GM12878 (cell line): ENCODE results near the gene TRIM46. TPM values are rescaled to one million over a fixed set of nuclear protein-coding genes. Genes with fewer than 3 reads are reported as not detected.

Experiments used
- ASH2L ChIP-seq: fragments of 300-600, 200-600 bp; sonication (generic); IDR thresholded peaks from 2 replicates; pipeline ENCODE4 v1.6.1; 2017; ENCODE audit warnings: low read depth, mild to moderate bottlenecking, borderline replicate concordance
- BCL11A ChIP-seq: IDR thresholded peaks from 2 replicates; pipeline ENCODE4 v1.6.1; 2011; ENCODE audit warnings: low read depth, low read length
- BMI1 ChIP-seq: fragments of 450-650 bp; IDR thresholded peaks from 2 replicates; pipeline ENCODE4 v1.6.1; 2016; ENCODE audit warnings: mild to moderate bottlenecking, moderate library complexity, borderline replicate concordance
- CEBPB ChIP-seq, 2 experiments: fragments of 150-350 bp in 1 of 2; IDR thresholded peaks; 2 replicates each; pipeline ENCODE4 v1.6.1; 2012 to 2014; ENCODE audit warnings: low read depth in 2 of 2, low read length in 2 of 2, borderline replicate concordance in 1 of 2, inconsistent platforms in 1 of 2
- EP300 ChIP-seq, 2 experiments: fragments of 150-350 bp in 1 of 2; IDR thresholded peaks; 2 replicates each; pipeline ENCODE4 v1.6.1; 2011 to 2012; ENCODE audit warnings: low read depth in 2 of 2, low read length in 2 of 2, borderline replicate concordance in 1 of 2, improper control_type of control experiment in 1 of 2, inconsistent platforms in 1 of 2; ENCODE audit not compliant: control insufficient read depth in 1 of 2
- HDAC2 ChIP-seq: fragments of 200-600 bp; sonication (generic); IDR thresholded peaks from 2 replicates; pipeline ENCODE4 v1.6.1; 2017
- IKZF2 ChIP-seq, 2 experiments: fragments of 450-650 bp; IDR thresholded peaks; 2 replicates each; pipeline ENCODE4 v1.6.1; 2017; ENCODE audit warnings: mild to moderate bottlenecking in 2 of 2, moderate library complexity in 2 of 2
- KLF5 ChIP-seq: fragments of 450-650 bp; IDR thresholded peaks from 2 replicates; pipeline ENCODE4 v1.6.1; 2014; ENCODE audit warnings: mild to moderate bottlenecking; ENCODE audit not compliant: partially characterized antibody
- MYC ChIP-seq: IDR thresholded peaks from 2 replicates; pipeline ENCODE4 v1.6.1; 2011; ENCODE audit warnings: mild to moderate bottlenecking, low read length, moderate library complexity, inconsistent platforms; ENCODE audit not compliant: insufficient read depth, insufficient replicate concordance, insufficient read length, severe bottlenecking
- NBN ChIP-seq: fragments of 450-650 bp; IDR thresholded peaks from 2 replicates; pipeline ENCODE4 v1.6.1; 2016
- NRF1 ChIP-seq: conservative IDR thresholded peaks from 2 replicates; pipeline ENCODE4 v1.6.1; 2011; ENCODE audit warnings: mild to moderate bottlenecking, low read depth, low read length, improper control_type of control experiment
- POU2F2 ChIP-seq: IDR thresholded peaks from 3 replicates; pipeline ENCODE4 v1.6.1; 2011; ENCODE audit warnings: low read depth, mild to moderate bottlenecking, low read length, borderline replicate concordance
- SP1 ChIP-seq: IDR thresholded peaks from one replicate; pipeline ENCODE4 v1.6.1; 2011; ENCODE audit warnings: low read depth, low read length
- SRF ChIP-seq, 2 experiments: IDR thresholded peaks; 2 replicates each; pipeline ENCODE4 v1.6.1; 2011; ENCODE audit warnings: low read depth in 2 of 2, low read length in 2 of 2, mild to moderate bottlenecking in 1 of 2, moderate library complexity in 1 of 2
- ZNF622 ChIP-seq: fragments of 450-650 bp; IDR thresholded peaks from 2 replicates; pipeline ENCODE4 v1.6.1; 2017; ENCODE audit warnings: mild to moderate bottlenecking, inconsistent platforms
- polyA plus RNA-seq, 11 experiments: library from polyadenylated mRNA; depleted of rRNA in 4 of 11; unstranded in 6 of 11; stranded (reverse) in 5 of 11; fragments of >200 nt; fragmentation: Nextera tagmentation in 4 of 11; fragmentation: Illumina TruSeq in 1 of 11; extraction: Ambion mirVana in 4 of 11; extraction: Trizol in 1 of 11; gene quantifications; 1 replicate in 1 of 11; 2 replicates in 10 of 11; pipeline versions ENCODE4 v1.2.1 to v1.2.3, GENCODE V29; 2011 to 2016; ENCODE audit warnings: inconsistent platforms in 2 of 11, missing spikeins in 2 of 11, low read depth in 1 of 11
- total RNA-seq, 4 experiments: library from RNA; depleted of rRNA in 3 of 4; stranded (reverse); fragments of >200 nt in 3 of 4; fragmentation: Illumina TruSeq in 1 of 4; extraction: Trizol in 1 of 4; gene quantifications; 2 replicates each; pipeline versions ENCODE4 v1.2.1 to v1.2.3, GENCODE V29; 2013 to 2021
- TF ChIP-seq, protein P1 (sequence below): IDR thresholded peaks from 2 replicates; pipeline ENCODE4 v1.6.1; 2012; ENCODE audit warnings: low read depth, low read length, improper control_type of control experiment
- TF ChIP-seq, protein P2 (sequence below): fragments of 450-650 bp; IDR thresholded peaks from 2 replicates; pipeline ENCODE4 v1.6.1; 2016; ENCODE audit warnings: mild to moderate bottlenecking, moderate library complexity, borderline replicate concordance
- TF ChIP-seq, protein P3 (sequence below): fragments of 450-650 bp; IDR thresholded peaks from 2 replicates; pipeline ENCODE4 v1.6.1; 2017; ENCODE audit warnings: low read depth, mild to moderate bottlenecking, moderate library complexity
- TF ChIP-seq, protein P4 (sequence below): fragments of 150-350 bp; IDR thresholded peaks from 2 replicates; pipeline ENCODE4 v1.6.1; 2014; ENCODE audit warnings: mild to moderate bottlenecking, low read depth, low read length

TRIM46 gene
- total and polyA plus RNA-seq, 10 of the 15 experiments (the other 5 are each of a cell fraction or from before 2014, with no cell fraction given), result 0.08 to 3.1 (median 0.97) TPM

DNA sequence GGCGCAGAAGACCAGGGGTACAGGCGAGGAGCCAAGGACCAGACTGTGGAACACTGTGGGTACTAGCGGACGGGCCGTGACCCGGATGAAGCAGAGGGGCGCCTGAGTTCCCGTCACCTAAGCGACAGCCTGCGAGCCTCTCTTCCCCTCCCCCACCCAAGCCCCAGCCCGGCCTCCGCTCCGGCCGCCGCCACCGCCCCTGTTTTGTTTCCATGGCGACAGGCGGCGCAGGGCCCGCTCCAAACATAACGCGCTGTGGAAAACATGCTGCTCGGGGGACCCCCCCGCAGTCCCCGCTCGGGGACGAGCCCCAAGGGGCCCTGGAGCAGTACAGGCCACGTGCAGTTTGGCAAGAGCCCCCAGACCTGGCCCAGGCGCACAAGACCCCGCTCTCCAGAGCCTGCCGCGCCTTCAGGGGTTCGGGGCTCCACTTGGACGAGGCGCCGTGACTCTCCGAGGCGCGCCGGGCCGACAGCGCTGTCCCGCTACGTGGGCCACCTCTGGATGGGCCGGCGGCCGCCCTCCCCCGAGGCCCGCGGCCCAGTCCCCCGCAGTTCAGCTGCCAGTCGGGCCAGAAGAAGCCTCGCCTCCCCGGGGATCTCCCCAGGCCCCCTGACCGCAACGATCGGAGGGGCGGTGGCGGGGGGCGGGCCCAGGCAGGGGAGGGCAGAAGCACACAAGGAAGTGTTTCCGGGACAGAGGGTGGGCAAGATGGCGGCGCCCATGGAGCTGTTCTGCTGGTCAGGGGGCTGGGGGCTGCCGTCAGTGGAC lies 35.1 kb downstream of the TRIM46 start, which contains the start of gene MTX1 (continued):
- TF ChIP-seq, protein P1, sequence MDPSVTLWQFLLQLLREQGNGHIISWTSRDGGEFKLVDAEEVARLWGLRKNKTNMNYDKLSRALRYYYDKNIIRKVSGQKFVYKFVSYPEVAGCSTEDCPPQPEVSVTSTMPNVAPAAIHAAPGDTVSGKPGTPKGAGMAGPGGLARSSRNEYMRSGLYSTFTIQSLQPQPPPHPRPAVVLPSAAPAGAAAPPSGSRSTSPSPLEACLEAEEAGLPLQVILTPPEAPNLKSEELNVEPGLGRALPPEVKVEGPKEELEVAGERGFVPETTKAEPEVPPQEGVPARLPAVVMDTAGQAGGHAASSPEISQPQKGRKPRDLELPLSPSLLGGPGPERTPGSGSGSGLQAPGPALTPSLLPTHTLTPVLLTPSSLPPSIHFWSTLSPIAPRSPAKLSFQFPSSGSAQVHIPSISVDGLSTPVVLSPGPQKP, result no peak
- TF ChIP-seq NBN (no peak; the same call in none of the 2 replicates), MYC (no peak), CEBPB (IDR thresholded peaks at IDR 0.05; ENCODE audit: borderline replicate concordance in 1 of 2, low read depth in 2 of 2, low read length in 2 of 2) (no peak), NRF1 (no peak), KLF5 (no peak), SP1 (no peak), BMI1 (peak; percentile 95), IKZF2 (IDR thresholded peaks at IDR 0.05) (0 out of 4 replicates have a peak, but pooled peaks of 1 of the 2 experiments have one; percentile 67), BCL11A (no peak), SRF (IDR thresholded peaks at IDR 0.05; ENCODE audit: low read depth in 2 of 2, low read length in 2 of 2) (peak; percentile 84 to 87), ZNF622 (no peak), HDAC2 (no peak), EP300 (IDR thresholded peaks at IDR 0.05; ENCODE audit: borderline replicate concordance in 1 of 2, control insufficient read depth in 1 of 2, low read depth in 2 of 2, low read length in 2 of 2) (peak in 1 of 2 experiments; percentile 58; a peak in 1 of 4 replicates), ASH2L (no peak), POU2F2 (peak; percentile 41; the same call in 1 of the 3 replicates)
- TF ChIP-seq, protein P2, sequence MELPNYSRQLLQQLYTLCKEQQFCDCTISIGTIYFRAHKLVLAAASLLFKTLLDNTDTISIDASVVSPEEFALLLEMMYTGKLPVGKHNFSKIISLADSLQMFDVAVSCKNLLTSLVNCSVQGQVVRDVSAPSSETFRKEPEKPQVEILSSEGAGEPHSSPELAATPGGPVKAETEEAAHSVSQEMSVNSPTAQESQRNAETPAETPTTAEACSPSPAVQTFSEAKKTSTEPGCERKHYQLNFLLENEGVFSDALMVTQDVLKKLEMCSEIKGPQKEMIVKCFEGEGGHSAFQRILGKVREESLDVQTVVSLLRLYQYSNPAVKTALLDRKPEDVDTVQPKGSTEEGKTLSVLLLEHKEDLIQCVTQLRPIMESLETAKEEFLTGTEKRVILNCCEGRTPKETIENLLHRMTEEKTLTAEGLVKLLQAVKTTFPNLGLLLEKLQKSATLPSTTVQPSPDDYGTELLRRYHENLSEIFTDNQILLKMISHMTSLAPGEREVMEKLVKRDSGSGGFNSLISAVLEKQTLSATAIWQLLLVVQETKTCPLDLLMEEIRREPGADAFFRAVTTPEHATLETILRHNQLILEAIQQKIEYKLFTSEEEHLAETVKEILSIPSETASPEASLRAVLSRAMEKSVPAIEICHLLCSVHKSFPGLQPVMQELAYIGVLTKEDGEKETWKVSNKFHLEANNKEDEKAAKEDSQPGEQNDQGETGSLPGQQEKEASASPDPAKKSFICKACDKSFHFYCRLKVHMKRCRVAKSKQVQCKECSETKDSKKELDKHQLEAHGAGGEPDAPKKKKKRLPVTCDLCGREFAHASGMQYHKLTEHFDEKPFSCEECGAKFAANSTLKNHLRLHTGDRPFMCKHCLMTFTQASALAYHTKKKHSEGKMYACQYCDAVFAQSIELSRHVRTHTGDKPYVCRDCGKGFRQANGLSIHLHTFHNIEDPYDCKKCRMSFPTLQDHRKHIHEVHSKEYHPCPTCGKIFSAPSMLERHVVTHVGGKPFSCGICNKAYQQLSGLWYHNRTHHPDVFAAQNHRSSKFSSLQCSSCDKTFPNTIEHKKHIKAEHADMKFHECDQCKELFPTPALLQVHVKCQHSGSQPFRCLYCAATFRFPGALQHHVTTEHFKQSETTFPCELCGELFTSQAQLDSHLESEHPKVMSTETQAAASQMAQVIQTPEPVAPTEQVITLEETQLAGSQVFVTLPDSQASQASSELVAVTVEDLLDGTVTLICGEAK, result peak; percentile 82
- TF ChIP-seq, protein P3, sequence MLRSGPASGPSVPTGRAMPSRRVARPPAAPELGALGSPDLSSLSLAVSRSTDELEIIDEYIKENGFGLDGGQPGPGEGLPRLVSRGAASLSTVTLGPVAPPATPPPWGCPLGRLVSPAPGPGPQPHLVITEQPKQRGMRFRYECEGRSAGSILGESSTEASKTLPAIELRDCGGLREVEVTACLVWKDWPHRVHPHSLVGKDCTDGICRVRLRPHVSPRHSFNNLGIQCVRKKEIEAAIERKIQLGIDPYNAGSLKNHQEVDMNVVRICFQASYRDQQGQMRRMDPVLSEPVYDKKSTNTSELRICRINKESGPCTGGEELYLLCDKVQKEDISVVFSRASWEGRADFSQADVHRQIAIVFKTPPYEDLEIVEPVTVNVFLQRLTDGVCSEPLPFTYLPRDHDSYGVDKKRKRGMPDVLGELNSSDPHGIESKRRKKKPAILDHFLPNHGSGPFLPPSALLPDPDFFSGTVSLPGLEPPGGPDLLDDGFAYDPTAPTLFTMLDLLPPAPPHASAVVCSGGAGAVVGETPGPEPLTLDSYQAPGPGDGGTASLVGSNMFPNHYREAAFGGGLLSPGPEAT, result no peak
- TF ChIP-seq, protein P4, sequence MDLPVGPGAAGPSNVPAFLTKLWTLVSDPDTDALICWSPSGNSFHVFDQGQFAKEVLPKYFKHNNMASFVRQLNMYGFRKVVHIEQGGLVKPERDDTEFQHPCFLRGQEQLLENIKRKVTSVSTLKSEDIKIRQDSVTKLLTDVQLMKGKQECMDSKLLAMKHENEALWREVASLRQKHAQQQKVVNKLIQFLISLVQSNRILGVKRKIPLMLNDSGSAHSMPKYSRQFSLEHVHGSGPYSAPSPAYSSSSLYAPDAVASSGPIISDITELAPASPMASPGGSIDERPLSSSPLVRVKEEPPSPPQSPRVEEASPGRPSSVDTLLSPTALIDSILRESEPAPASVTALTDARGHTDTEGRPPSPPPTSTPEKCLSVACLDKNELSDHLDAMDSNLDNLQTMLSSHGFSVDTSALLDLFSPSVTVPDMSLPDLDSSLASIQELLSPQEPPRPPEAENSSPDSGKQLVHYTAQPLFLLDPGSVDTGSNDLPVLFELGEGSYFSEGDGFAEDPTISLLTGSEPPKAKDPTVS, result no peak
